Breast epithelium (tissue), 3 donors: ENCODE measurements around the gene OR2H1.

Experiments used
- CTCF ChIP-seq, 3 donors: fragments of 450-650 bp; IDR thresholded peaks; one replicate each; pipeline ENCODE4 v1.5.1; 2016 to 2017; ENCODE audit warnings: antibody characterized with exemption in 3 of 3, mild to moderate bottlenecking in 3 of 3, moderate library complexity in 3 of 3
- POLR2AphosphoS5 ChIP-seq, 3 donors: sonication (generic); formaldehyde crosslinking; IDR thresholded peaks; one replicate each; pipeline ENCODE4 v1.6.1; 2017; ENCODE audit warnings: antibody characterized with exemption in 3 of 3

- TF ChIP-seq CTCF (IDR thresholded peaks at IDR 0.05) (no peak), POLR2AphosphoS5 (IDR thresholded peaks at IDR 0.05) (no peak)
Measured at GRCh38 chr6:29494131-29494530, 37.2 kb downstream of the OR2H1 start.
